ENCODE data around the gene LCN12.

Gene LCN12

GRCh38 chr9:136954270-136955083 lies 2.4 kb downstream of the LCN12 start:
- no peak for TF ChIP-seq POLR2A (IDR thresholded peaks at IDR 0.05; ENCODE audit: low read depth, low read length)
- FAIRE-seq (no peak), DNase-seq (ENCODE audit: insufficient read length, low spot score) (no peak)

- TF ChIP-seq POLR2A (IDR thresholded peaks at IDR 0.05; ENCODE audit: low read depth, low read length) = no peak
- DNase-seq (ENCODE audit: insufficient read length, low spot score) = no peak
- FAIRE-seq = no peak
These were observed 3.3 kb downstream of the LCN12 start for GRCh38 chr9:136955202-136955942.

- no peak for FAIRE-seq
- TF ChIP-seq POLR2A (IDR thresholded peaks at IDR 0.05; ENCODE audit: low read depth, low read length) = no peak
- no peak for DNase-seq (ENCODE audit: insufficient read length, low spot score)
These were observed 3.9 kb downstream of the LCN12 start for GRCh38 chr9:136955943-136956335.

DNA sequence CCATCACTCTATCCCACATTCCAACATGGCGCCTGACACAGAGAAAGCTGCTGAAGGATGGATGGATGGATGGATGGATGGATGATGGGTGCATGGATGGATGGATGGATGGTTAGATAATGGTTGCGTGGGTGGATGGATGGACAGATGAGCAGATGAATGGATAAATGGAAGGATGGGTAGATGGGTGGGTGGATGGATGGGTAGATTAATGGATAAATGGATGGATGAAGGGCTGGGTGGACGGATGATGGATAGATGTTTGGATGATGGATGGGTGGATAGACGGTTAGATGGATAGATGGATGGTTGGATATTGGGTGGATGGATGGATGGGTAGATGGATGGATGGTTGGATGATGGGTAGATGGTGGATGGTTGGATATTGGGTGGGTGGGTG lies 4.5 kb downstream of the LCN12 start:
- FAIRE-seq (no peak), DNase-seq (ENCODE audit: insufficient read length, low spot score) (no peak)
- TF ChIP-seq POLR2A (IDR thresholded peaks at IDR 0.05; ENCODE audit: low read depth, low read length) = no peak

DNA sequence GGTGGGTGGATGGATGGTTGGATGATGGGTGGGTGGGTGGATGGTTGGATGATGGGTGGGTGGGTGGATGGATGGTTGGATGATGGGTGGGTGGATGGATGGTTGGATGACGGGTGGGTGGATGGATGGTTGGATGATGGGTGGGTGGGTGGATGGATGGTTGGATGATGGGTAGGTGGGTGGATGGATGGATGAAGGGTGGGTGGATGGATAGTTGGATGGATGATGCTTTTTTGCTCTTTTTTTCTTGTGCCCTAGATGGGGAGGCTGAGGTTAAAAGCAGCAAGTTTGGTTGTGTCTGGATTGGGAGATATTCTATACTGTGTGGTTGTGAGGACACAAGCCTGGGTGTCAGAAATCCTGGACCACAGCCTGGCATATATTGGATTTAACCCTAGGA lies 5.4 kb downstream of the LCN12 start:
- DNase-seq (ENCODE audit: insufficient read length, low spot score) (no peak), FAIRE-seq (no peak)
- no peak for TF ChIP-seq POLR2A (IDR thresholded peaks at IDR 0.05; ENCODE audit: low read depth, low read length)

DNA sequence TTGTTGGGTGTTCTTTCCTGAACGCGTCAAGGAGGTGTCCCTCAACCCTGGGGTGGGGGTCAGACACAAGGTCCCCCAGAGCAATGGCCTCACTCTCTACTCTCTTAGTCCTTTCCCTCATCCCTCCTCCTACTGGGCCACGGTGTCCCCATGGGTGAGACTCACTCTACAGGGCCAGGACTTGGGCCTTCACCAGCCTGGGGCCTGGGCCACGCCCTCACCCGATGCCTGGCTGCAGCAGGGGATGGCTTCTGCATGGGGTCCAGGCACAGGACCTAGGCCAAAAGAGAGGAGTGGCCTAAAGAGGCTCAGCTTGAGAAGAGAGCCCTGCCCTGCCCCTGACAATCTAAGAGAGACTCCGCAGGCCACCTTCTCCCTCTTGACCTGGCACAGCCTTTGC lies 5.8 kb downstream of the LCN12 start:
- DNase-seq (ENCODE audit: insufficient read length, low spot score) (no peak), FAIRE-seq (no peak)
- TF ChIP-seq POLR2A (IDR thresholded peaks at IDR 0.05; ENCODE audit: low read depth, low read length) = no peak

DNA sequence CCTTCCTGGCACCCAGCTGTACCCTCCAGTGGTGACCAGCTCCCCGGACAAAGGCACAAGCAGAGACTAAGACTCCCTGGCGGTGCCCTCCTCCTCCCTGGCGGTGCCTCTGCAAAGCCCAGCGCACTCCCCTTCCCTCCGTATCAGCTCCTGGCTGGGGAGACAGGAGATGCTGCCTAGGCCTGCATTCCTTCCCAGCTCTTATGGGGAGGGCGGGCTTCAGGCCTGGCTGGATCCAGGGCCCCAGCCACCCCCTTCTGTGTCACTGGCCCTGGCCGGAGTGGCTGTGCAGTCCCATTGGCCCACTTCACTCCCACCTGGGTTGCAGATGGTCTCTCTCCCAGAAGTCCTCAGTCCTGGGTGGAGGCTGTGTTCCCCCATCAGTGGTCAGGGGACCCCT lies 6.4 kb downstream of the LCN12 start:
- DNase-seq (ENCODE audit: insufficient read length, low spot score) (no peak), FAIRE-seq (no peak)
- no peak for TF ChIP-seq POLR2A (IDR thresholded peaks at IDR 0.05; ENCODE audit: low read depth, low read length)

DNA sequence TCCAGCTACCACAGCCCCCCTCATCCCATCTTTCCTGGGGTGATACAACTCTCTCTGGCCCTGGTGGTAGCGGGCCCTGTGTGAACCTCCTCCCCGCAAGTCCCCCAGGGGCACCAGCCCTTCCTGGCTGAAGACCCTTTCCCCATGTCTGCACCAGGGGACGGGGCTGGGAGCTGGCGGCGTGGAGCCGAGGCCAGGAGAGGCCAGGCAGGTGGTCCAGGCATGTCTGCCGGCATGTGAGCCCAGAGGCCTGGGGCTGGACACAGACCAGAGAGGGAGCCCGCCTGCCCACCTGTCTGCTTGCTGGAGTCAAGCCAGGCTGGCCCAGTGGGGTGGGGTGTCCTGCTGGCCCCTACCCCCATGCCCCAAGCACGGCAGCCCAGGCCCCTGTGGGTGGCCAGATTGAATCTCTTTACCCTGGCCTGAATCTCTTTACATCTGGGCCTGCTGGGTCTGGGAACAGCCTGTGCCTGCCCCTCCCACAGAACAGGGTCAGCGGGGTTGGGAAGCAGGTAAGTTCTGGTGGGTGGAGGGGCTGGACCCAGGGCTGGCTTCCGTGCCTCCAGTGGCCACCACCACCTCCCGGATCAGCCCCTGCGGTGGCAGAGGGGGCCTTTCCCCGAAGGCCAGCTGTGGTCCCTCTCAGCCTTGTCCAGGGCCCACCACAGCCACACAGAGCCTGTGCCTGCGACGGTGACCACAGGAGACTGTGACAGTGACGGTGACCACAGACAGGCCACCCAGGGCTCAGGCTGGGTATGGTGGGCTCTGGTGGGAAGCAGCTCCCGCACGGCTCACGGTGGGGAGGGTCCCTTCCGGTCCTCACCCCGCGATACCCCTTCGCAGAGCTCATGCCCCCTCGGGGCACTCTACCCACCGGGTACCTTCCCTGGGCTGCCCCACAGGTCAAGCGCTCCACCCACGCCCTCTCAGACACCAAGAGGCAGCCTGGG lies 7.1 kb downstream of the LCN12 start:
- no peak for DNase-seq (ENCODE audit: insufficient read length, low spot score)
- no peak for TF ChIP-seq POLR2A (IDR thresholded peaks at IDR 0.05; ENCODE audit: low read depth, low read length)
- FAIRE-seq = no peak

GRCh38 chr9:136960212-136960937 lies 8.3 kb downstream of the LCN12 start:
- no peak for FAIRE-seq
- no peak for TF ChIP-seq POLR2A (IDR thresholded peaks at IDR 0.05; ENCODE audit: low read depth, low read length)
- no peak for DNase-seq (ENCODE audit: insufficient read length, low spot score)

DNA sequence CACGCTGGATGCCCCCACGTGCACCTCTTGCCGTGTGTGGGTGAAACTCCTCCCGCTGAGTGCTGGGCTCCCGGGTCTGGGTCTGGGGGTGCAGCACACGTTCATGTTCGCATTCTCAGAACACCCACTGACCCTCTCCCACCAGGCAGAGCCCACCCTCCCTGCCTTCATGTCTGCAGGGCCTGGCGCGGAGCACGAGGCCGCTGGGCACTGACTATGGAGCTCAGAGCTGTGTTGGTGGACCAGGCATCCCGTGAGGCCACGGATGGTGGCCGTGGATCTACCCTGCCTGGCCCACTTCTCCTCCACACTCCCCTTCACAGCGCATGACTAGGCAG lies 8.8 kb downstream of the LCN12 start:
- FAIRE-seq = no peak

GRCh38 chr9:136961279-136962065 lies 9.4 kb downstream of the LCN12 start:
- DNase-seq (ENCODE audit: insufficient read length, low spot score) (no peak), FAIRE-seq (no peak)
- no peak for TF ChIP-seq POLR2A (IDR thresholded peaks at IDR 0.05; ENCODE audit: low read depth, low read length)

More for the DNA sequence above, 8.8 kb downstream of the LCN12 start:
- no peak for TF ChIP-seq POLR2A (IDR thresholded peaks at IDR 0.05; ENCODE audit: low read depth, low read length)
- DNase-seq (ENCODE audit: insufficient read length, low spot score) = no peak

DNA sequence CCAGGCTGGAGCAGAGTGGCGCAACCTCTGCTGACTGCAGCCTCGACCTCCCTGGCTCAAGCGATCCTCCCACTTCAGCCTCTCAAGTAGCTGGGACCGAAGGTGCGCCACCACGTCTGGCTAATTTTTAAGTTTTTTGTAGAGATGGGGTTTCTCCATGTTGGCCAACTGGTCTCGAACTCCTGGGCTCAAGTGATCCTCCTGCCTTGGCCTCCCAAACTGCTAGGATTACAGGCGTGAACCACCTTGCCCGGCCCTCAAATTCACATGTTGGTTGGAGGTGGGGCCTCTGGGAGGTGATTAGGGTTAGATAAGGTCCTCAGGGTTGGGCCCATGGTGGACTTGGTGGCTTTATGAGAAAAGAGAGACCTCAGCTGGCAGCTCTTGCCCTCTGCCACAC lies 10.1 kb downstream of the LCN12 start:
- FAIRE-seq (no peak), DNase-seq (ENCODE audit: insufficient read length, low spot score) (no peak)

More for the DNA sequence above, 10.1 kb downstream of the LCN12 start:
- no peak for TF ChIP-seq POLR2A (IDR thresholded peaks at IDR 0.05; ENCODE audit: low read depth, low read length)

Data from H54 (cell line).